Progenitor cell of endocrine pancreas (in vitro differentiated cells): ENCODE data around the gene ZNF366. TPM values are rescaled to one million over a fixed set of nuclear protein-coding genes. Genes with fewer than 3 reads are reported as not detected.

Experiments
- DNase-seq: peaks from one replicate; pipeline ENCODE4 v3.0.0; 2021; ENCODE audit warnings: low spot score; ENCODE audit not compliant: unreplicated experiment
- H3K27ac Mint-ChIP-seq: 2 replicates; pipeline ENCODE4 v1.8.0; 2021; ENCODE audit warnings: mild to moderate bottlenecking, moderate library complexity, mixed read lengths
- H3K27me3 Mint-ChIP-seq: 2 replicates; pipeline ENCODE4 v1.8.0; 2021; ENCODE audit warnings: mixed read lengths
- H3K36me3 Mint-ChIP-seq: 2 replicates; pipeline ENCODE4 v1.8.0; 2022; ENCODE audit warnings: mixed read lengths; ENCODE audit not compliant: insufficient read depth
- H3K4me1 Mint-ChIP-seq: 2 replicates; pipeline ENCODE4 v1.8.0; 2021; ENCODE audit warnings: low read depth, mixed read lengths
- H3K4me3 Mint-ChIP-seq: 2 replicates; pipeline ENCODE4 v1.8.0; 2021; ENCODE audit warnings: low read depth, mild to moderate bottlenecking, moderate library complexity, mixed read lengths
- H3K9me3 Mint-ChIP-seq: 2 replicates; pipeline ENCODE4 v1.8.0; 2021; ENCODE audit warnings: low read depth, mixed read lengths
- CTCF ChIP-seq: fragments of 200-600 bp; sonication (generic); IDR thresholded peaks from one replicate; pipeline ENCODE4 v1.5.0; 2021; ENCODE audit warnings: antibody characterized with exemption, mild to moderate bottlenecking; ENCODE audit not compliant: unreplicated experiment
- total RNA-seq: library from RNA; stranded (reverse); gene quantifications from 2 replicates; pipeline ENCODE4 v1.2.1, GENCODE V29; 2021

ZNF366 gene
- total RNA-seq, 1 donor from 2014 or later = not detected

DNA sequence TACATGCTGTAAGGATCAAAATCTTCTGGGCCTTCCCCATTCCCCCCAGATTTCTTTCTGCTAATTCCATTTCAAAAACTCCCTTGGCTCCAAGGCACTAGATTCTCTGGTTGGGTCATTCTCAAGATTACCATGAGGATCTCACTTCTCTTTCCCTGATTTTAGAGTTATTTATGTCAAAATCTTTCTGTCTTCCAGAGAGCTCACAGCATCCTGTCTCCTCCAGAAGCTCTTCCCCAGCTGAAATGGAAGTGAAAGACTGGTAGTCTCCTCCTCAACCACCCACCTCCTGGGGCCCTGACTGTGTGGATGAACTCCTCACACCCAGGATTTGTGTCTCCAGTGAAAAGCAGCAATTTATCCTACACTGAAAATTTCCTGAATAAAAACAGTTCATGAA, 11.9 kb upstream of the ZNF366 start:
- no peak for DNase-seq
- H3K4me1 Mint-ChIP-seq = peaks cover 4% of the 10 kb centered on the region

GRCh38 chr5:72518001-72518683, 10.9 kb upstream of the ZNF366 start:
- no peak overlapping the region for H3K4me3 Mint-ChIP-seq
- H3K27ac Mint-ChIP-seq = peak overlapping the region; percentile 71
- peaks cover 4% of the 10 kb centered on the region for H3K4me1 Mint-ChIP-seq
- TF ChIP-seq CTCF = no peak
- no peak for DNase-seq
- H3K9me3 Mint-ChIP-seq = peaks cover 10% of the 10 kb centered on the region
- no peaks in the 10 kb centered on the region for H3K36me3 Mint-ChIP-seq
- no peaks in the 10 kb centered on the region for H3K27me3 Mint-ChIP-seq

More for the DNA sequence above, 11.9 kb upstream of the ZNF366 start:
- Mint-ChIP-seq H3K9me3 (peaks cover 10% of the 10 kb centered on the region), H3K27me3 (no peaks in the 10 kb centered on the region), H3K27ac (no peak overlapping the region), H3K4me3 (no peak overlapping the region), H3K36me3 (no peaks in the 10 kb centered on the region)
- no peak for TF ChIP-seq CTCF

DNA sequence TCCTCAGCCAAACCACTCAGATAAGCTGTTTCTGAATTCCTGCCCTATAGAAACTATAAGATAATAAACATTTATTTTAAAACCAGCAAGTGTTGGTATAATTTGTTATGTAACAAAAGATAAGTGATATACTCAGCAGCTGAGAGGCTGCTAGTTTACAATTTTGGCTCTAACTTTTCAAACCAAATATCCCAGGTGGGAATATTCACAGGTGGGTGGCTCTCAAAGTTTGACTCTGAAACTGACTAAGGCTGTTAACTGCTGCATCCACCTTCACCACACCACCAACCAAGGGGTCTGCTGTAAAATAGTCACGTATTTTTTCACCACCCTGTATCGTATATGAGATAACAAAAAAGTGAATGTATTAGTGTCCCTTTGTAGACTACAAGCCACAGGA, 9.7 kb upstream of the ZNF366 start:
- no peak for DNase-seq
- Mint-ChIP-seq H3K27ac (no peak overlapping the region), H3K36me3 (no peaks in the 10 kb centered on the region), H3K4me3 (no peak overlapping the region), H3K4me1 (peaks cover 4% of the 10 kb centered on the region), H3K9me3 (peaks cover 6% of the 10 kb centered on the region), H3K27me3 (no peaks in the 10 kb centered on the region)
- TF ChIP-seq CTCF = no peak

- no peak overlapping the region for H3K4me3 Mint-ChIP-seq
- H3K36me3 Mint-ChIP-seq = no peaks in the 10 kb centered on the region
- no peak for DNase-seq
- H3K9me3 Mint-ChIP-seq = no peaks in the 10 kb centered on the region
- H3K27ac Mint-ChIP-seq = no peak overlapping the region
- peaks cover 4% of the 10 kb centered on the region for H3K4me1 Mint-ChIP-seq
- no peak for TF ChIP-seq CTCF
- no peaks in the 10 kb centered on the region for H3K27me3 Mint-ChIP-seq
Observed at GRCh38 chr5:72515211-72515610, 8.0 kb upstream of the ZNF366 start.

DNA sequence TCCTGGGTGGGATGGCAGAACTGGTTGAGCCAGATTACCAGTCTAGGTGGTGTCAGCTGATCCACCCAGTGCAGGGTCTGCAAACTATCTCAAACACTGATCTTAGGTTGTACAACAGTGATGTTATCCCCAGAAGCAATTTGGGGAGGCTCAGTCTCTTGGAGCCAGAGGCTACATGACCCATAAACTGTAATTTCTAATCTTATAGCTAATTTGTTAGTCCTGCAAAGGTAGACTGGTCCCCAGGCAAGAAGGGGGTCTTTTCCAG, 5.3 kb upstream of the ZNF366 start:
- H3K36me3 Mint-ChIP-seq = no peaks in the 10 kb centered on the region
- H3K27me3 Mint-ChIP-seq = no peaks in the 10 kb centered on the region

More for the DNA sequence above, 5.3 kb upstream of the ZNF366 start:
- no peak for TF ChIP-seq CTCF
- H3K4me3 Mint-ChIP-seq = no peak overlapping the region
- no peak overlapping the region for H3K27ac Mint-ChIP-seq
- H3K4me1 Mint-ChIP-seq = no peaks in the 10 kb centered on the region
- no peak for DNase-seq
- H3K9me3 Mint-ChIP-seq = no peaks in the 10 kb centered on the region
